HCT116 (cell line): ENCODE measurements around the gene TINCR. TPM values are rescaled to one million over a fixed set of nuclear protein-coding genes. Genes with fewer than 3 reads are reported as not detected.

Experiments used
- ATAC-seq: fragments of 200-7000 bp; cut with Tn5 transposase; 2 replicates; pipeline ENCODE4 v1.9.1; 2020; ENCODE audit warnings: mild to moderate bottlenecking, moderate library complexity
- BruUV-seq: library from RNA; stranded (reverse); fragments of 400-500 nt; replicated peaks from 2 replicates; lab custom pipeline; 2021; lab: Mats Ljungman, UMichigan
- CTCF ChIA-PET: fragments of 300-600 bp; sonication (Branson Sonifier 250); formaldehyde crosslinking; loops from one replicate; lab custom pipeline; 2021; ENCODE audit warnings: antibody characterized with exemption; lab: Charles Lee
- POLR2A ChIA-PET: fragments of 300-600, 350-600 bp; sonication (Branson Sonifier 250); formaldehyde crosslinking; loops from one replicate; lab custom pipeline; 2021; ENCODE audit warnings: antibody characterized with exemption; lab: Charles Lee
- RAD21 ChIA-PET, 2 experiments: fragments of 300-600 bp; sonication (Branson Sonifier 250); formaldehyde crosslinking; loops; one replicate each; lab custom pipeline; 2023; ENCODE audit warnings: low total read pairs in 2 of 2; ENCODE audit not compliant: uncharacterized antibody in 2 of 2, unreplicated experiment in 2 of 2, low non-redundant PET in 1 of 2; lab: Charles Lee
- DNase-seq: peaks from one replicate; pipeline ENCODE4 v3.0.0-alpha.2; 2010; ENCODE audit warnings: low read depth, low spot score
- H2AFZ ChIP-seq: fragments of 200-600 bp; shearing (Covaris generic), sonication (generic); 2 replicates; pipeline ENCODE4 v1.6.1; 2017; ENCODE audit warnings: low read depth, mixed run types, mixed read lengths, antibody characterized with exemption, low read length; ENCODE audit not compliant: poor library complexity, severe bottlenecking
- H3K27ac ChIP-seq: 2 replicates; pipeline ENCODE4 v1.5.1; 2012; ENCODE audit warnings: low read depth, low read length
- H3K27me3 ChIP-seq: fragments of 200-600 bp; sonication (generic); 2 replicates; pipeline ENCODE4 v1.6.1; 2016; ENCODE audit warnings: mixed run types, low read length, mixed read lengths; ENCODE audit not compliant: insufficient read depth
- H3K36me3 ChIP-seq, 2 experiments: fragments of 200-500 bp in 1 of 2; fragments of 200-600 bp in 1 of 2; sonication (Bioruptor generic) in 1 of 2; sonication (generic) in 1 of 2; 2 replicates each; pipeline versions ENCODE4 v1.5.1 to v1.6.1; 2014 to 2016; ENCODE audit warnings: low read length in 2 of 2, inconsistent platforms in 1 of 2, mixed read lengths in 1 of 2, mixed run types in 1 of 2; ENCODE audit not compliant: insufficient read depth in 2 of 2, control insufficient read depth in 1 of 2
- H3K4me1 ChIP-seq, 2 experiments: fragments of 200-600 bp in 1 of 2; sonication (generic) in 1 of 2; 2 replicates each; pipeline versions ENCODE4 v1.5.1 to v1.6.1; 2012 to 2017; ENCODE audit warnings: low read length in 2 of 2, inconsistent platforms in 1 of 2, mild to moderate bottlenecking in 1 of 2, mixed read lengths in 1 of 2, mixed run types in 1 of 2, moderate library complexity in 1 of 2; ENCODE audit not compliant: insufficient read depth in 2 of 2, control insufficient read depth in 1 of 2
- H3K4me2 ChIP-seq: fragments of 200-600 bp; sonication (generic); 2 replicates; pipeline ENCODE4 v1.6.1; 2017; ENCODE audit warnings: mixed run types, low read length, mixed read lengths
- H3K4me3 ChIP-seq, 2 experiments: fragments of 200-600 bp in 1 of 2; sonication (generic) in 1 of 2; replicated peaks in 1 of 2; 2 replicates each; pipeline ENCODE4 v1.5.1; 2011 to 2016; ENCODE audit warnings: low read length in 2 of 2, control low read depth in 1 of 2, low read depth in 1 of 2, mild to moderate bottlenecking in 1 of 2, mixed read lengths in 1 of 2, mixed run types in 1 of 2
- H3K79me2 ChIP-seq: fragments of 200-600 bp; sonication (generic); 2 replicates; pipeline ENCODE4 v1.6.1; 2017; ENCODE audit warnings: mild to moderate bottlenecking, mixed run types, low read length, moderate library complexity, mixed read lengths; ENCODE audit not compliant: insufficient read depth
- H3K9ac ChIP-seq: fragments of 200-600 bp; sonication (generic); 2 replicates; pipeline ENCODE4 v1.6.1; 2016; ENCODE audit warnings: low read length, mixed read lengths
- H3K9me2 ChIP-seq: fragments of 200-600 bp; sonication (generic), shearing (Covaris generic); 2 replicates; pipeline ENCODE4 v1.6.1; 2017; ENCODE audit warnings: mixed run types, mild to moderate bottlenecking, moderate library complexity; ENCODE audit not compliant: insufficient read depth
- H3K9me3 ChIP-seq, 2 experiments: fragments of 200-500 bp in 1 of 2; fragments of 200-600 bp in 1 of 2; sonication (Bioruptor generic) in 1 of 2; sonication (generic) in 1 of 2; 2 replicates each; pipeline ENCODE4 v1.6.1; 2014 to 2017; ENCODE audit warnings: low read length in 2 of 2, mixed read lengths in 2 of 2, inconsistent platforms in 1 of 2, low read depth in 1 of 2, mild to moderate bottlenecking in 1 of 2, mixed run types in 1 of 2, moderate library complexity in 1 of 2; ENCODE audit not compliant: control insufficient read depth in 1 of 2, insufficient read depth in 1 of 2
- H4K20me1 ChIP-seq: fragments of 200-600 bp; sonication (generic), shearing (Covaris generic); 2 replicates; pipeline ENCODE4 v1.6.1; 2017; ENCODE audit warnings: mixed run types, mild to moderate bottlenecking, moderate library complexity; ENCODE audit not compliant: insufficient read depth
- EGR1 ChIP-seq: IDR thresholded peaks from 2 replicates; pipeline ENCODE4 v1.6.1; 2012; ENCODE audit warnings: low read depth
- EZH2 ChIP-seq: fragments of 200-600 bp; sonication (generic); IDR thresholded peaks from 2 replicates; pipeline ENCODE4 v1.6.1; 2017; ENCODE audit warnings: antibody characterized with exemption, mixed run types
- EZH2phosphoT487 ChIP-seq: fragments of 200-600 bp; IDR thresholded peaks from 2 replicates; pipeline ENCODE4 v1.6.1; 2018; ENCODE audit warnings: antibody characterized with exemption, borderline replicate concordance
- FOSL1 ChIP-seq: IDR thresholded peaks from 2 replicates; pipeline ENCODE4 v1.6.1; 2012; ENCODE audit warnings: low read depth
- JUND ChIP-seq: IDR thresholded peaks from 2 replicates; pipeline ENCODE4 v1.6.1; 2012
- POLR2A ChIP-seq: IDR thresholded peaks from 2 replicates; pipeline ENCODE4 v1.7.0; 2011; ENCODE audit warnings: borderline replicate concordance; ENCODE audit not compliant: insufficient read depth, insufficient read length; ENCODE audit errors: extremely low read depth
- REST ChIP-seq: IDR thresholded peaks from 2 replicates; pipeline ENCODE4 v1.6.1; 2012; ENCODE audit warnings: low read depth
- SP1 ChIP-seq: IDR thresholded peaks from 2 replicates; pipeline ENCODE4 v1.6.1; 2012; ENCODE audit warnings: low read depth
- TCF7L2 ChIP-seq: IDR thresholded peaks from 2 replicates; pipeline ENCODE4 v1.7.0; 2011; ENCODE audit warnings: borderline replicate concordance, inconsistent platforms; ENCODE audit not compliant: insufficient read depth, insufficient read length; ENCODE audit errors: extremely low read depth
- YY1 ChIP-seq: IDR thresholded peaks from 2 replicates; pipeline ENCODE4 v1.6.1; 2011; ENCODE audit warnings: low read length, low read depth, moderate library complexity, mild to moderate bottlenecking; ENCODE audit not compliant: insufficient replicate concordance; ENCODE audit errors: extremely low read depth
- intact Hi-C: fragments of 100-400 bp; cut with micrococcal nuclease; formaldehyde crosslinking; loops from 2 replicates; pipeline ENCODE4 v1.10.0; 2022
- total RNA-seq: library from RNA; stranded (reverse); gene quantifications from one replicate; pipeline ENCODE4 v1.2.1, GENCODE V29; 2021; ENCODE audit not compliant: unreplicated experiment

TINCR gene
- total RNA-seq, 1 experiment from 2014 or later, result 6.1 TPM

- Histone ChIP-seq H3K27me3 (no peaks in the 10 kb centered on the region), H3K36me3 (no peaks in the 10 kb centered on the region), H3K9me2 (no peaks in the 10 kb centered on the region), H3K4me3 (no peak overlapping the region), H3K4me2 (no peak overlapping the region), H3K9ac (no peak overlapping the region), H3K27ac (no peak overlapping the region), H3K79me2 (no peaks in the 10 kb centered on the region), H3K4me1 (no peaks in the 10 kb centered on the region), H3K9me3 (peaks cover 0 to 10% of the 10 kb centered on the region in 2 experiments; a peak in 2 of 4 replicates), H4K20me1 (no peaks in the 10 kb centered on the region), H2AFZ (no peak overlapping the region)
- RAD21 ChIA-PET, result no interaction called here
- ATAC-seq (no peak), DNase-seq (no peak)
- intact Hi-C loops, result no loop called here
- TF ChIP-seq JUND (no peak), REST (no peak), FOSL1 (no peak), YY1 (no peak), POLR2A (no peak), TCF7L2 (no peak), SP1 (no peak), EZH2 (no peak), EGR1 (no peak), EZH2phosphoT487 (no peak)
- POLR2A ChIA-PET, result no interaction called here
- CTCF ChIA-PET, result interaction anchor here (1.3 kb wide), 1 partner anchor 13 kb away, joined by 3 read pairs; no protein-coding TSS in a partner anchor
- no TSS peak for BruUV-seq
Measured at GRCh38 chr19:5522106-5522505, 45.6 kb downstream of the TINCR start.
